GM12875 (cell line): Measurements from ENCODE around the gene ZNF579.

ENCODE experiments used
- H3K4me3 ChIP-seq: one replicate; pipeline ENCODE4 v1.5.1; 2011; ENCODE audit warnings: low read depth, low read length, control low read depth
- TF ChIP-seq, protein P1 (sequence below): IDR thresholded peaks from 2 replicates; pipeline ENCODE4 v1.5.1; 2011; ENCODE audit warnings: low read depth, mild to moderate bottlenecking, control low read depth, inconsistent platforms, low read length, moderate library complexity, borderline replicate concordance; ENCODE audit not compliant: insufficient read depth

The ZNF579 gene

DNA sequence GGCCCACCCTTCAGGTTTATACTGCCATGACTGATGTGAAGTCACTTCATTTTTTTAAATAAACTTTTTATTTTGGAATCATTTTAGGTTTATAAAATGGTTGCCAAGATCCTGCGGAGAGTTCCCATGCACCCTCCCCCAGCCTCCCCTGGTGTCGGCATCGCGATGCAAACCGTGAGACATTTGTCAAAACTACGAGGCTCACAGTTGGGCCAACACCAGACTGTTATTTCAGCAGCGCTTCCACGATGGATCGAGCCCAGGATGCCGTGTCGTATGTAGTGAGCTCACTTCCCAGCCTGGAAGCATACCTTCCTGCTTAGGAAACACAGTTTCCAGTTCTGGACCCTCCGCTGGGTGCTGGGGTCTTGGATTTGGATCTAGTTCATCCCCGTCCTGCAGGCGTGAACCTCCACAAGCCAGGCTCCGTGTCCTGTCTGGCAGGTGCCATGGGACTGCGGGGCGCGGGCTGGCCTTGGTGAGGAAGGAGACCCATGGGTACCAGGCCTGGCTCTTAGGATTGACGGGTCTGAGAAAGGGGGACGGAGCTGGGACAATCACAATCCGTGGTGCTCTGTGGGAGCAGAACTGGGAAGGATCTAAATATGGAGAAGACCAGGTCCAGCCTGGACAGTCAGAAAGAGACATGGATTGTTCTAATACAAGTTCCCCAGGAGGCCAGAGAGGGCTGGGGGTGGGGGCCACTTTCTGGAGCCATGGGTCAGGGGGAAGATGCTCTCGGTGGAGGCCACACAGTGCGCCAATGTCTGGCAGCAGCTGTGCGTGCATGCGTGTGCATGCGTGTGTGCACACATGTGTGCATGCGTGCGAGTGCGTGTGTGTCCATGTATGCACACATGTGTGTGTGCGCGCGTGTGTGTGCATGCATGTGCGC lies 41.3 kb downstream of the ZNF579 start:
- TF ChIP-seq, protein P1, sequence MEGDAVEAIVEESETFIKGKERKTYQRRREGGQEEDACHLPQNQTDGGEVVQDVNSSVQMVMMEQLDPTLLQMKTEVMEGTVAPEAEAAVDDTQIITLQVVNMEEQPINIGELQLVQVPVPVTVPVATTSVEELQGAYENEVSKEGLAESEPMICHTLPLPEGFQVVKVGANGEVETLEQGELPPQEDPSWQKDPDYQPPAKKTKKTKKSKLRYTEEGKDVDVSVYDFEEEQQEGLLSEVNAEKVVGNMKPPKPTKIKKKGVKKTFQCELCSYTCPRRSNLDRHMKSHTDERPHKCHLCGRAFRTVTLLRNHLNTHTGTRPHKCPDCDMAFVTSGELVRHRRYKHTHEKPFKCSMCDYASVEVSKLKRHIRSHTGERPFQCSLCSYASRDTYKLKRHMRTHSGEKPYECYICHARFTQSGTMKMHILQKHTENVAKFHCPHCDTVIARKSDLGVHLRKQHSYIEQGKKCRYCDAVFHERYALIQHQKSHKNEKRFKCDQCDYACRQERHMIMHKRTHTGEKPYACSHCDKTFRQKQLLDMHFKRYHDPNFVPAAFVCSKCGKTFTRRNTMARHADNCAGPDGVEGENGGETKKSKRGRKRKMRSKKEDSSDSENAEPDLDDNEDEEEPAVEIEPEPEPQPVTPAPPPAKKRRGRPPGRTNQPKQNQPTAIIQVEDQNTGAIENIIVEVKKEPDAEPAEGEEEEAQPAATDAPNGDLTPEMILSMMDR = no peak
- no peak overlapping the region for H3K4me3 ChIP-seq

DNA sequence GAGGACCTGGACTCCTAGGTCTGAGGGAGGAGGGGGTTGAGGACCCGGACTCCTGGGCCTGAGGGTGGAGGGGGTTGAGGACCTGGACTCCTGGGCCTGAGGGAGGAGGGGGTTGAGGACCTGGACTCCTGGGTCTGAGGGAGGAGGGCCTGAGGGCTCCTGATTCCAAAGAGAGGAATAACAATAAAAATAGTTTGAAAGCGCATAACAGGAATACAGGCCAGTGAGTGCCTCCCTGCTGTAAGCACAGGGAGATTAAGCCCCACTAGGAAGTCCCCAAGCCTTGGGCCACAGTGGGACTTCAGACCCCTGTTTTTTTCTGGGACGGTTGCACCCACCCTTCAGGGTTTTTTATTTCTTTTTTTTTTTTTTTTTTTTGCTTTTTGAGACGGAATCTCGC lies 42.5 kb downstream of the ZNF579 start:
- TF ChIP-seq, protein P1 = no peak

DNA sequence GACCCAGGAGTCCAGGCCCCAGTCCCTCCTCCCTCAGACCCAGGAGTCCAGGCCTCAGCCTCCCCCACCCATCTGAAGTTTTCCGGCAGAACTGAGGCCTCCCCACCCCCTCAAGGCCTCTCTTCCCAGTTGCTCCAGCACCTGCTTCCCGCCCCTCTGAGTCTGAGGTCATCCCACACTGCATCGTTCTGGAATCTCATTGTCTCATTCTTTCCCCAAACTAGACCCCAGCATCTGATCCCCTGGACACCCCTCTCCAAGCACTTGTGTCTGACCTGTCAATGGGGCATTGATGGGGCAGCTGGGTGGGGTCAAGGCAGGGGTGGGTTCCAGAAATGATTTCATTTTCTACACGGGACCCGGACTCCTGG lies 42.9 kb downstream of the ZNF579 start:
- TF ChIP-seq, protein P1 = no peak

More for the DNA sequence above, 42.5 kb downstream of the ZNF579 start:
- H3K4me3 ChIP-seq = no peak overlapping the region

DNA sequence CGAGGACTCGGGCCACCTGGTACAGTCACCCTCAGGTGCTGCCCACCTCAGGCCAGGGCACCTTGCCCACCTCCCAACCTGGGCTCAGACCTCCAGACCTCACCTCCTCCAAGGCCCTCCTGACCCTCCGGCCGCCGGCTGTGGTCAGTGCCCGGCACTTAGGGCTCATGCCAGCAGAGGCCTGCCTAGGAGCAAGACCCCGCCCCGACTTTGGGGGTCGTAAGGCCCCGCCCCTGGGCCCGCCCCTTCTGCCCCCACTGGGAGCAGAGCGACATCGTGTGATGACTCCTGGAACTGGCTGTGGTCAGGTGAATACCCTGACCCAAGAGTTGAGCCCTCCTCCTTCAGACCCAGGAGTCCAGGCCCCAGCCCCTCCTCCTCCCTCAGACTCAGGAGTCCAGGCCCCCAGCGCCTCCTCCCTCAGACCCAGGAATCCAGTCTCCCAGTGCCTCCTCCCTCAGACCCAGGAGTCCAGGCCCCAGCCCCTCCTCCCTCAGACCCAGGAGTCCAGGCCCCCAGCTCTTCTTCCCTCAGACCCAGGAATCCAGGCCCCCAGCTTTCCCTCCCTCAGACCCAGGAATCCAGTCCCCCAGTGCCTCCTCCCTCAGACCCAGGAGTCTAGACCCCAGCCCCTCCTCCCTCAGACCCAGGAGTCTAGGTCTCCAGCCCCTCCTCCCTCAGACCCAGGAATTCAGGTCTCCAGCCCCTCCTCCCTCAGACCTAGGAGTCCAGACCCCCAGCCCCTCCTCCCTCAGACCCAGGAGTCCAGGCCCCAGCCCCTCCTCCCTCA lies 43.5 kb downstream of the ZNF579 start, which contains the start of gene SBK2:
Gene SBK2, minus strand, starts transcription at position 183 of the 790 bp plus-strand sequence. CDS start 839 bp downstream, outside the sequence.
- no peak within 1 kb of the TSS for H3K4me3 ChIP-seq
- TF ChIP-seq, protein P1 = 0 out of 2 replicates have a peak, but pooled peaks have one; percentile 9

More for the DNA sequence above, 42.9 kb downstream of the ZNF579 start:
- H3K4me3 ChIP-seq = no peak overlapping the region

DNA sequence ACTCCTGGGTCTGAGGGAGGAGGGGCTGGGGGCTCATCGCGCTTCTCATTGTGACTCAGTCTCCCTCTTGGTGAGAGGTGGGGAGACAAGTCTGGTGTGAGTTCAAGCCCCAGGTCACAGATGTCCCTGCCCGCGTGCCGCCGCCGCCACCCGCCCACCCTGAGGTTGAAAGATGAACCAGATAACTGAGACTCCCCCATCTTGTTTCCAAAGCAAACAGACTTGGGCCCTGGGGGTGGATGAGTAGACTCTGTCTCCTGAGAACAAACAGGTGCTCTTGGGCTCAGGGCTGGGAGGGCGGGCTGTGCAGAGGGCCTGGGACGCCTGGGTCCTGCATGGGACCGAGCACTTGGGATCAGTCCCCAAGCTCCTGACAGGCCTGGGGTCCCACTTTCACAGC lies 44.3 kb downstream of the ZNF579 start:
- TF ChIP-seq, protein P1 = no peak
- no peak overlapping the region for H3K4me3 ChIP-seq

DNA sequence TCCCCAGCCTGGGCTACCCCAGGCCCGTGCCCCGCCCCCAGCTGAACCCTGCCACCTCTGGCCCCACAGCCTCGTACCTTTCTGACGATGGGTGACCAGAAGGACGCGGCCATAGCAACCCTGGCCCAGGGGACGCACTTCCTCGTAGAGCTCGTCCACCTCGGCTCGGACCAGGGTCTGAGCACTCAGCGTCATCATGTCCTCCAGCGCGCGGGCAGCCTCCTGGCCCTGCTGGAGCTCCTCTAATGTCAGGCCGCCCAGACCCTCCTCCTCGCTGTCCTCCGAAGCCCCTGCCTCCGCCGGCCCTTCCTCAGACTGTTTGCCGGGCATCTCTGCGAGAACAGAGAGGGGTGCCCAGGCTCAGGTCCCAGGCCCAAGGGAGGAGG lies 44.7 kb downstream of the ZNF579 start:
- no peak overlapping the region for H3K4me3 ChIP-seq
- TF ChIP-seq, protein P1 = no peak
